A673 (cell line): ENCODE data around the gene KCNQ1. TPM values are rescaled to one million over a fixed set of nuclear protein-coding genes. Genes with fewer than 3 reads are reported as not detected.

Source experiments
- BruUV-seq: library from RNA; stranded (reverse); fragments of 400-500 nt; replicated peaks from 2 replicates; lab custom pipeline; 2021; lab: Mats Ljungman, UMichigan
- CTCF ChIA-PET: fragments of 300-600 bp; sonication (Branson Sonifier 250); formaldehyde crosslinking; loops from one replicate; lab custom pipeline; 2022; ENCODE audit warnings: antibody characterized with exemption; lab: Charles Lee
- POLR2A ChIA-PET: fragments of 300-600 bp; sonication (Branson Sonifier 250); formaldehyde crosslinking; loops from one replicate; lab custom pipeline; 2022; ENCODE audit warnings: antibody characterized with exemption; ENCODE audit not compliant: low non-redundant PET; lab: Charles Lee
- DNase-seq: peaks from one replicate; pipeline ENCODE4 v3.0.0-alpha.2; 2015; ENCODE audit warnings: low spot score
- H3K27ac ChIP-seq: fragments of 200-600 bp; sonication (generic); 2 replicates; pipeline ENCODE4 v1.5.1; 2016; ENCODE audit warnings: mixed run types, low read depth, mild to moderate bottlenecking, mixed read lengths, antibody characterized with exemption, low read length; ENCODE audit not compliant: poor library complexity, severe bottlenecking
- H3K27me3 ChIP-seq: fragments of 200-600 bp; sonication (generic); replicated peaks from 2 replicates; pipeline ENCODE4 v1.6.1; 2017; ENCODE audit warnings: mixed run types, low read depth, mild to moderate bottlenecking, mixed read lengths, antibody characterized with exemption, low read length; ENCODE audit not compliant: insufficient read depth, poor library complexity
- H3K36me3 ChIP-seq: fragments of 200-600 bp; sonication (generic); 2 replicates; pipeline ENCODE4 v1.6.1; 2016; ENCODE audit warnings: mixed run types, mild to moderate bottlenecking, mixed read lengths, antibody characterized with exemption, low read length; ENCODE audit not compliant: insufficient read depth, poor library complexity, severe bottlenecking
- H3K4me1 ChIP-seq: fragments of 200-600 bp; sonication (generic); 2 replicates; pipeline ENCODE4 v1.6.1; 2017; ENCODE audit warnings: mixed run types, mild to moderate bottlenecking, mixed read lengths, antibody characterized with exemption, low read length; ENCODE audit not compliant: insufficient read depth, poor library complexity, severe bottlenecking
- H3K4me3 ChIP-seq: fragments of 200-600 bp; sonication (generic); 2 replicates; pipeline ENCODE4 v1.5.1; 2016; ENCODE audit warnings: low read depth, mixed run types, mild to moderate bottlenecking, mixed read lengths, low read length; ENCODE audit not compliant: poor library complexity, severe bottlenecking
- H3K9me3 ChIP-seq: fragments of 200-600 bp; sonication (generic); 2 replicates; pipeline ENCODE4 v1.6.1; 2016; ENCODE audit warnings: mixed run types, low read depth, mild to moderate bottlenecking, mixed read lengths, antibody characterized with exemption, low read length; ENCODE audit not compliant: poor library complexity, severe bottlenecking
- EZH2 ChIP-seq: fragments of 200-600 bp; sonication (generic); IDR thresholded peaks from 2 replicates; pipeline ENCODE4 v1.6.1; 2017; ENCODE audit warnings: borderline replicate concordance, low read depth, mild to moderate bottlenecking, mixed read lengths, antibody characterized with exemption, low read length; ENCODE audit not compliant: poor library complexity, severe bottlenecking
- intact Hi-C: fragments of 100-400 bp; cut with micrococcal nuclease; formaldehyde crosslinking; loops from one replicate; pipeline ENCODE4 v1.10.0; 2022; ENCODE audit not compliant: unreplicated experiment
- total RNA-seq: library from RNA; stranded (reverse); gene quantifications from 2 replicates; pipeline ENCODE4 v1.2.3, GENCODE V29; 2021
- TF ChIP-seq, protein P1 (sequence below): fragments of 300-800, 200-600 bp; sonication (generic); conservative IDR thresholded peaks from 2 replicates; pipeline ENCODE4 v1.5.1; 2017; ENCODE audit warnings: low read depth, mild to moderate bottlenecking, antibody characterized with exemption, low read length, moderate library complexity, mixed read lengths

Gene KCNQ1
- total RNA-seq, 1 experiment from 2014 or later, result not detected

GRCh38 chr11:2653198-2653551 is 208.4 kb downstream of the KCNQ1 start:
- TF ChIP-seq, protein P1, sequence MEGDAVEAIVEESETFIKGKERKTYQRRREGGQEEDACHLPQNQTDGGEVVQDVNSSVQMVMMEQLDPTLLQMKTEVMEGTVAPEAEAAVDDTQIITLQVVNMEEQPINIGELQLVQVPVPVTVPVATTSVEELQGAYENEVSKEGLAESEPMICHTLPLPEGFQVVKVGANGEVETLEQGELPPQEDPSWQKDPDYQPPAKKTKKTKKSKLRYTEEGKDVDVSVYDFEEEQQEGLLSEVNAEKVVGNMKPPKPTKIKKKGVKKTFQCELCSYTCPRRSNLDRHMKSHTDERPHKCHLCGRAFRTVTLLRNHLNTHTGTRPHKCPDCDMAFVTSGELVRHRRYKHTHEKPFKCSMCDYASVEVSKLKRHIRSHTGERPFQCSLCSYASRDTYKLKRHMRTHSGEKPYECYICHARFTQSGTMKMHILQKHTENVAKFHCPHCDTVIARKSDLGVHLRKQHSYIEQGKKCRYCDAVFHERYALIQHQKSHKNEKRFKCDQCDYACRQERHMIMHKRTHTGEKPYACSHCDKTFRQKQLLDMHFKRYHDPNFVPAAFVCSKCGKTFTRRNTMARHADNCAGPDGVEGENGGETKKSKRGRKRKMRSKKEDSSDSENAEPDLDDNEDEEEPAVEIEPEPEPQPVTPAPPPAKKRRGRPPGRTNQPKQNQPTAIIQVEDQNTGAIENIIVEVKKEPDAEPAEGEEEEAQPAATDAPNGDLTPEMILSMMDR, result no peak
- no peak for TF ChIP-seq EZH2
- Histone ChIP-seq H3K4me1 (no peaks in the 10 kb centered on the region), H3K4me3 (no peak overlapping the region), H3K27me3 (no peaks in the 10 kb centered on the region), H3K36me3 (no peaks in the 10 kb centered on the region), H3K27ac (no peak overlapping the region), H3K9me3 (peaks cover 96% of the 10 kb centered on the region)
- no TSS peak for BruUV-seq
- ChIA-PET POLR2A (no interaction called here), CTCF (no interaction called here)
- no peak for DNase-seq
- intact Hi-C loops, result no loop called here

GRCh38 chr11:2653930-2654739 is 209.3 kb downstream of the KCNQ1 start:
- ChIA-PET POLR2A (no interaction called here), CTCF (no interaction called here)
- no peak for TF ChIP-seq EZH2
- TF ChIP-seq, protein P1, result no peak
- Histone ChIP-seq H3K4me3 (no peak overlapping the region), H3K4me1 (no peaks in the 10 kb centered on the region), H3K36me3 (no peaks in the 10 kb centered on the region), H3K27me3 (no peaks in the 10 kb centered on the region), H3K27ac (no peak overlapping the region), H3K9me3 (peaks cover 95% of the 10 kb centered on the region)
- BruUV-seq, result no TSS peak
- intact Hi-C loops, result no loop called here
- DNase-seq, result no peak

- no TSS peak for BruUV-seq
- H3K4me3 ChIP-seq, result no peak overlapping the region
- TF ChIP-seq, protein P1, result no peak
- no peak for TF ChIP-seq EZH2
- CTCF ChIA-PET, result no interaction called here
- H3K36me3 ChIP-seq, result no peaks in the 10 kb centered on the region
- peaks cover 95% of the 10 kb centered on the region for H3K9me3 ChIP-seq
- DNase-seq, result no peak
- H3K27ac ChIP-seq, result no peak overlapping the region
- intact Hi-C loops, result no loop called here
- no peaks in the 10 kb centered on the region for H3K4me1 ChIP-seq
- POLR2A ChIA-PET, result no interaction called here
- no peaks in the 10 kb centered on the region for H3K27me3 ChIP-seq
Observed at GRCh38 chr11:2655016-2655719, 210.4 kb downstream of the KCNQ1 start.
